Stimulated activated CD8-positive, alpha-beta memory T cell treated with anti-CD3 and anti-CD28 coated beads, Interleukin-7, amount 100 ng/mL, for 1 hour (primary cell): ENCODE data around the gene MORN3.
"Not testable (repeated sequence)": the region's sequence is repeated elsewhere in the genome, so short reads cannot be mapped to it uniquely, and the experiment has no call there.

Experiments used
- DNase-seq, 2 donors: peaks; one replicate each; pipeline ENCODE4 v3.0.0-alpha.2; 2020; ENCODE audit warnings: low read depth in 2 of 2

The MORN3 gene

DNA sequence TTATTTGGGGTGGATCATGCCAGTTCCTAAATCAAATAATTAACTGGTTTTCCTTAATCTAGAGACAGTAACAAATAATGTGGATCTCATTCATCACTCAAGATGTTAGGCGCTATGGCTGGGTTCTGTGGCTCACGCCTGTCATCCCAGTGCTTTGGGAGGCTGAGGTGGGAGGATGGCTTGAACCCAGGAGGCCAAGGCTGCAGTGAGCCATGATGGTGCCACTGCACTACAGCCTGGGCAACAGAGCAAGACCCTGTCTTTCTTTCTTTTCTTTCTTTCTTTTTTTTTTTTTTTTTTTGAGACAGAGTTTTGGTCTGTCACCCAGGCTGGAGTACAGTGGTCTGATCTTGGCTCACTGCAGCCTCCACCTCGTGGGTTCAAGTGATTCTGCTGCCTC is 23.3 kb upstream of the MORN3 start:
- DNase-seq = not testable (repeated sequence)

DNA sequence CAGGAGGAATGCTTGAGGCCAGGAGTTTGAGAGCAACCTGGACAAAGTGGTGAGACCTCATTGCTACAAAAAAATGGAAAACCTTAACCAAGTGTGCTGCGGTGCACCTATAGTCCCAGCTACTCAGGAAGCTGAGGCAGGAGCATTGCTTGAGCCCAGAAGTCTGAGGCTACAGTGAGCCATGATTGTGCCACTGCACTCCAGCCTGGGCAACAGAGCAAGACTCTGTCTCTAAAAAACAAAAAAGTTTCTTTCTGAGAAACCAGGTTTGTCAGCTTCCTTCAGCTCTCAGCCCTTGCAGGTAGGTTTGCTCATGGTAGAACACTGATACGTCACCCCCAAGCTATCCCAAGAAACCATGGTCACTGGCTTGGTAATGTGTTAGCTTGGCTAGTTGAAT is 20.0 kb upstream of the MORN3 start:
- no peak for DNase-seq

DNA sequence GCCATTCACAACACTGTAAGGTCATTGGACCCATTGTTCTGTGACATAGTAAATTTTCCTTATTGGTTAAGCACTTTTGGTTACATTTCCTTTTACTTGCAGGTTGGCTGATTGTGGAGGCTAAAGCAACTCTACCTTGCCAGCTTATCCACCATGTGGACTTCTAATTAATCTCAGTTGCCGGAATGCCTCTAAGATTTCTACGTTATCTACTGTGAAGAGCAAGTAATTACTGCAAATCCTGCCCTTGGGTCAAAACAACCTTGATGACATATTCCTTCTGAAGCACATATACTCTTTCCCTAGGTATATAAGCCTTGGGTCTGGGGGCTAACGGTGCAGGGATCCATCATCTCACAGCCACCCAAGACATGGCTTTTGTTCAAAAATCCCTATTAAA is 19.5 kb upstream of the MORN3 start:
- no peak for DNase-seq

DNA sequence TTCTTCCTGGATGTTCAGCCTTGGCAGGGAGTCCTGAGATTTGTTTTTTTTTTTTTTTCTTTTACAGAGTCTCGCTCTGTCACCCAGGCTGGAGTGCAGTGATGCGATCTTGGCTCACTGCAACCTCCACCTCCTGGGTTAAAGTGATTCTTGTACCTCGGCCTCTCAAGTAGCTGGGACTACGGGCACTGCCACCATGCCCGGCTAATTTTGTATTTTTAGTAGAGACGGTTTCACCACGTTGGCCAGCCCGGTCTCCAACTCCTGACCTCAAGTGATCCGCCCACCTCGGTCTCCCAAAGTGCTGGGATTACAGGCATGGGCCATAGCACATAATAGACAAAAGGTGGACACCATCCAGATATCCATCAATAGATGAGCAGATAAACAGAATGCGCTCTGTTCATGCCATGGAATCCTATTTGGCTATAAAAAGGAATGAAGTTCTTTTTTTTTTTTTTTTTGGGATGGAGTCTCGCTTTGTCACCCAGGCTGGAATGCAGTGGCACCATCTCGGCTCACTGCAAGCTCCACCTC is 10.3 kb upstream of the MORN3 start:
- DNase-seq = not testable (repeated sequence)

DNA sequence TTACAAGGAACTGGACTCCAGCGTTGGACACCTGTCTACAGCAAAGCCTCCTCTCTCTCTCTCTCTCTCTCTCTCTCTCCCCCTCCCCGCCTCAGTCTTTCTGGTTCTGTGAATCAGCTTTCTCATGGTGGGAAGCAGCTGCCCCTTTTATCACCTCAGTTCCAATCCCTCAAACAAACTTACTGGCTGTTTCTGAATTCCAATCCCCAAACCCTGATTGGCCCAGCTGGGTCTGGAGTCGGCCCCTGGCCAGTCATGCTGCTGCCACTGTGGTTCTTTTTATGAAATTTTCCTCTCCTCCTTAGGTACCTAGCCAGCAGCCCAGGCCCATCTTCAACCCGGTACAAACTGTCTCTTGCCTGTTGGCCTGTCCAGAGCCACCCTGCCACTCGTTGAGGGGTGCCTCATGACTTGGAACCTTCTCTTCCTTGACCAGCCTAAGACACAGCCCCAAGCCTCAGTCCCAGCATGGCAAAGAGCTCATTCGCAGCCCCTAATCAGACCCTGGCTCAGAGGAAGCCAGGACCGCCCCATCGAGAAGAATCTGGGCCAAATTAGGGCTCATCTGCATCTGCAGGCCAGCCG is 9.4 kb upstream of the MORN3 start:
- DNase-seq = no peak

DNA sequence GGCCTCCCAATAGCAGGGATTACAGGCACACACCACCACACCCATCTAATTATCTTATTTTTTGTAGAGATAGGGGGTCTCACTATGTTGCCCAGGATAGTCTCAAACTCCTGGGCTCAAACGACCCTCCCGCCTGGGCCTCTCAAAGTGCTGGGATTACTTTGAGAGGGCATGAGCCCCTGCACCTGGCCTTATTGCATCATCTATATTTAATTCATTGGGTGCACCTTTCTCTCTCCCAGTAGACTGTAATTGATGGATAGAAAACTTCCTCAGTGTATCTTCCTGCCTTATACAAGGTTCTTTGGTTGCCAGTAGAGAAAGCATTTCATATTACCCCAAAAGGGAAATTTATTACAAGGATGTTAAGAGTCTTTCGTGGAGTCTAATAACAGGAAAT is 8.9 kb upstream of the MORN3 start:
- no peak for DNase-seq

DNA sequence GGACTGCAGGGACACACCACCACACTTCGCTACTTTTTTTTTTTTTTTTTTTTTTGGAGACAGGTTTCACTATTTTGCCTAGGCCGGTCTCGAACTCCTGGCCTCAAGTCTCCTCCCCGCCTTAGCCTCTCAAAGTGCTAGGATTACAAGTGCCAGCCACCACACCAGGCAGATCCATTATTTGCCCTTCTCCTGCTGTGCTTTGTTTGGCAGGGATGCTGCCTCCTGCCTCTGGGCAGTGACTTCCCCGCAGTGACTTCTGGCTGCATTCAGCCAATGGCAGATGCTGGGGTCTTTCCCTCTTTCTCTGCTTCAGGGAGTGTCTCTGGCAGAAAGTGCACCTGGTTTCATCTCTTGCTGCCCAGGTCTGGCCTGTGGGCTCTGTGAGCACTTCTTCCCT is 6.7 kb upstream of the MORN3 start:
- no peak for DNase-seq

DNA sequence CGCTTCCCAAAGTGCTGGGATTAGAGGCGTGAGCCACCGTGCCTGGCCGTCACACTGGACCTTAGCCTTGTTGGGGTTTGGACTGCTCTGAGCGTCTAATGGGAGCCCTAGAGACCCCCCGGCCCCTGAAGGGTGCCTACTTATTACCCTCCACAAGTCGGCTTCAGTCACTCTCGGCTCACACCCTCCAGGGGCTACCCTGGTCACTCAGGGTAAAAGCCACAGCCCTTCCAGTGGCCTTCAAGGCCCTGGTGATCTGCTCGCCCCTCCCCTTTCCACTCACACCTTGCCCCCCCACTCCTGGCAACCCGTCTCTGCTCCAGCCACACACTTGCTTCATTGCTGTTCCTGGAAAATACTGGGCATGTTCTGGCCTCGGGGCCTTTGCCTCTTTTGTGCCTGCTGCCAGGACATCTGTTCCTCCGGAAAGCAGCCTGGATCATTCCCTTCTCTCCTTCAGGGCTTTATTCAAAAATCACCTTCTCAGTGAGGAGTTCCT is 3.6 kb upstream of the MORN3 start:
- no peak for DNase-seq

DNA sequence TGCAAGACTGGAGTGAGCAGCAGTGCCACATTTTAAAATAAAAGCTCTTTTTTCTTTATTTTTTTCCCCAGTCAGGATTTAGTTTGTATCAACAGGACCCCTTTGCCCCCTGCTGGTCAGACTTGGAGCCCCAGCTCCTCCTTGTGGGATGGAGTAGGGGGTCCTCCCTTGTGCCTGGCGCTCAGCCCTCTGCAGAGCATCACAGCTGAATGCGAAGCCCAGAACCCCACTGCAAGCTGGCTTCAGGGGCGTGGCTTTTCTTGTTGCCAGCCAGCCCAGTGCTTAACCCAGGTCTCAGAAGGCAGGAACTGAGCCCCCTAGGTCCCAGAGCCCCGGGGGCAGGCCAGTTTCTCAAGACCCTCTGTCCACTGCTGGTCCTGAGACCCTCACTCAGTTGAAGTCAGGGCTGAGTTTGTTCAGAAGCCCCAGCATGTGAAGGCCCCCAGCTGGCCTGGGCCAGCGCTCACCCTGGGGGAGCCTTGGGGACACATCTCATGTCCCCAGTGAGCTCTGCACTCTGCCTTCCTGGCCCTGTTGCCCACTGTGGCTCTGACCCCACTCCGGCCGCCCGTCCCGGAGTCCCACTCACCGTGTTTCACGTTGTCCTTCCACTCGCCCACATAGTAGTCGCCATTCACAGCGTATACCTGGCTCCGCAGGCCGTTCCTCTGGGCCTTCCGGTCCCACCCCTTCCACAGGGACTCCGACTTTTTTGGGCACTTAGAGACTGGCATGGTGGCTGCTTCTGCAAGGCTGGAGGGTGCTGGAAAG is 519 bp downstream of the MORN3 start:
- peak in 1 of 2 donors; percentile 42 for DNase-seq

DNA sequence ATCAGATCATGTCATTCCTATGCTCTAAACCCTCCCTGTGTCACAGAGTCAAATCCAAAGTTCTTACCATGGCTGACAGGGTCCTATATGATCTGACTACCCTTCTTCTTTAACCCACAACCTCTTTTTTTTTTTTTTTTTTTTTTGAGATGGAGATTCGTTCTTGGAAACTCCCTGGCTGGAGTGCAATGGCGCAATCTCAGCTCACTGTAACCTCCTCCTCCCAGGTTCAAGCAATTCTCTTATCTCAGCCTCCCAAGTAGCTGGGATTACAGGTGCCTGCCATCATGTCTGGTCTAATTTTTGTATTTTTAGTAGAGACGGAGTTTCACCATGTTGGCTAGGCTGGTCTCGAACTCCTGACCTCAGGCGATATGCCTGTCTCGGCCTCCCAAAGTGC is 2.6 kb downstream of the MORN3 start:
- DNase-seq = not testable (repeated sequence)

DNA sequence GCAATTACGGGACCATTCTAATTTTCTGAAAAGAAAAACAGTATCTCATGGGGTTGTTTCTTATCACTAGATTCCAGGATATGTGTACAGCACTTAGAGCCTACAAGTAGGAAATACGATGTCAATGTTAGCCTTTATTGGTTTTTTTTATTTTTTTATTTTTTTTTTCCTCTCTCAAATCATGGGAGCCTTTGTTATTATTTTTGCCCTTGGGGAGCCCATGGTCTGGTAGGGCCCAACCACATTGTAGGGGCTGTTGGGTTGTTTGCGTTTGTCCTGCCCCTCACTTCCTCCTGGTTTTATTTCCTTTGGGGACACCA is 5.9 kb downstream of the MORN3 start:
- no peak for DNase-seq

DNA sequence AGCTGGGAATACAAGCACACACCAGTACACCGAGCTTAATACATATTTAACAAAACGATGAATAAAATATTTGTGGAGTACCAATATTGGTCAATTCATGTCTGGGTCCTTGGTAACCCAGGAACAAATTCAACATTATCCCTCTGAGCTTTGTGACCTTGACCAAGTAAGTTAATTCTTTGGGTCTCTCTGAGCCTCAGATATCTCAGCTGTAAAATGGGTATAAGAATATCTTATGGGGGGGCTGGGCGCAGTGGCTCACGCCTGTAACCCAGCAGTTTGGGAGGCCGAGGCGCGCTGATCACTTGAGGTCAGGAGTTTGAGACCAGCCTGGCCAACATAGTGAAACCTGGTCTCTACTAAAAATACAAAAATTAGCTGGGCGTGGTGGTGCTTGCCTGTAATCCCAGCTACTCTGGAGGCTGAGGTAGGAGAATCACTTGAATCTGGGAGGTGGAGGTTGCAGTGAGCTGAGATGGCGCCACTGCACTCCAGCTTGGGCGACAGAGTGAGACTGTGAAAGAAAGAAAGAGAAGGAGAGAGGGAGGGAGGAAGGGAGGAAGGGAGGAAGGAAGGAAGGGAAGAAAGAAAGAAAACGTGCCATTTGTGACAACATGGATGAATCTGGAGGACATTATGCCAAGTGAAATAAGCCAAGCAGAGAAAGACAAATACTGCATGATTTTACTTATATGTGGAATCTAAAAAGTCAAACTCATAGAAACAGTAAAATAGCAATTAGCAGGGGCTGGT is 7.9 kb downstream of the MORN3 start:
- DNase-seq = not testable (repeated sequence)

DNA sequence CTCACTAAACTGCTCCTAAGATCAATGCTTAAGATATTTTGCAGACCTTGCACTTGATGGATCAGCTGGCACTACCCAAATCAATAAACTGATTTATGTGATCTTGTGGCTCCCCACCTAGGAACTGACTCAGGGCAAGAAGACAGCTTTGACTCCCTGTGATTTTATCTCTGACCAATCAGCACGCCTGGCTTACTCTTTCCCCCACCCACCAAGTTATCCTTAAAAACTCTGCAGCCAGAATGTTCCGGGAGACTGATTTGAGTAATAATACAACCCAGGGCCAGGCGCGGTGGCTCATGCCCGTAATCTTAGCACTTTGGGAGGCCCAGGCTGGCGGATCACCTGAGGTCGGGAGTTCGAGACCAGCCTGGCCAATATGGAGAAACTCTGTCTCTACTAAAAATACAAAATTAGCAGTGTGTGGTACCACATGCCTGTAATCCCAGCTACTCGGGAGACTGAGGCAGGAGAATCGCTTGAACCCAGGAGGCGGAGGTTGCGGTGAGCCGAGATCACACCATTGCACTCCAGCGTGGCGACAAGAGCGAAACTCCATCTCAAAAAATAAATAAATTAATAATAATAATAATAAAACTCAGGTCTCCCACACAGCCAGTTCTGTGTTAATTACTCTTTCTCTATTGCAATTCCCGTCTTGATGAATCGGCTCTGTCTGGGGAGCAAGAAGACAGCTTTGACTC is 12.0 kb downstream of the MORN3 start:
- no peak for DNase-seq

DNA sequence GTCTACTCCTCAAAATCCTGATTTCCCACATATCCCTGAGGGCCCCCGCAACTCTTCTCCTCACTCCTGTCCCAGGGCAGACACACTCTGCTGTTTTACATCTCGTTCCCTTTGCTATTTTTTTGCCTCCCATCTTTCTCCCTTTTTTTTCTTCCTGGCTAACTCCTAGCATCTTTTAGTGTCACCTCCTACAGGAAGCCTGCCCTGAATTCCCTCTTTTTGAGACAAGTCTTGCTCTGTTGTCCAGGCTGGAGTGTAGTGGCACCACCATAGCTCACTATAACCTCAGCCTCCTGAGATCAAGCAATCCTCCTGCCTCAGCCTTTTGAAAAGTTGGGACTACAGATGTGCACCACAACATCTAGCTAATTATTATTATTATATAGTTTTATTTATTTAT is 13.3 kb downstream of the MORN3 start:
- no peak for DNase-seq

DNA sequence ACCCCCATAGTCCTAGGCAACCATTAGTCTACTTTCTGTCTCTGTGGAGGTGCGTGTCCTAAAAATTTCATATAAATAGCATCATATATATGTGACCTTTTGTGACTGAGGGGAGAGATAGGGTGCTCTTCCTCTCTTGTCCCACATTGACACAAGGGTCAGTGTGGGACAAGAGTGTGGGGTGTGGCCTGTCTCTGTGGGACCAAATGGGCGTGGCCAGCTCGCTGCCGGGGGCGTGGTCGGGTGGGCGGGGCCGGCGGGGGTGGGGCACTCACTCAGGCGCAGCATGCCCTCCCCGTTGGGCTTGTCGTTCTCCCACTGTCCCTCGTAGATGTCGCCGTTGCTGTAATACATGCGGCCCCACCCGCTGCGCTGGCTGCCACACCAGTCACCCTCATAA is 15.5 kb downstream of the MORN3 start:
- no peak for DNase-seq

DNA sequence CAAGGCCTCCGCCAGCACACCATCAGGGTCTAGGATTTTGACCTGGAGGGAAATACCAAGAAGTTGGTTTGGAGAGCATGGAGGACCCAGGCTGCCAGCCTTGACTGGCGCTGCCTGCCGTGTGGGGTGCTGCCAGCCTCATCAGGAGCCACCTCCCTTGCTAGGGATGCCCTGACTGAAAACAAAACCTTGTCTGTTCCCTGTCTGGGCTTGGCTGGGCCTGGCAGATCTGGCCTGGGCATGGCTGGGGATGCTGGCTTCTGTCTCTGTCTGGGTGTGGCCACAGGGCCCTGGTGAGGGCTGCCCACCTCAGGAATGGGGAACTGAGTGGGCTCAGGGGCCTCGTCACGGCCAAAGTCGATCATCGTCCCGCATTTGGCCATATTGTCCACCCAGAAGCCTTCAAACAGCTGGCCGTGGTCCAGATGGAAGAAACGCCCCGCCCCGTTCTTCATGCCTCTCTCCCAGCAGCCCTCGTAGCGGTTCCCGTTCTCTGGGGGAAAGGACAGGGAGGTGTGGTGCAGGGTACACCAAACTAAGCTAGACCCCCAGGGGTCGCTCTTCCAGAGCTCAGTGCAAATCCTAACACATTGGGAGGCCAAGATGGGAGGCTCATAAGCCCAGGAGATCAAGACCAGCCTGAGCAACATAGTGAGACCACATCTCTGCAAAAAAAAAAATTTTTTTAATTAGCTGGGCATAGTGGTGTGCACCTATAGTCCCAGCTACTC is 16.5 kb downstream of the MORN3 start:
- DNase-seq = no peak

DNA sequence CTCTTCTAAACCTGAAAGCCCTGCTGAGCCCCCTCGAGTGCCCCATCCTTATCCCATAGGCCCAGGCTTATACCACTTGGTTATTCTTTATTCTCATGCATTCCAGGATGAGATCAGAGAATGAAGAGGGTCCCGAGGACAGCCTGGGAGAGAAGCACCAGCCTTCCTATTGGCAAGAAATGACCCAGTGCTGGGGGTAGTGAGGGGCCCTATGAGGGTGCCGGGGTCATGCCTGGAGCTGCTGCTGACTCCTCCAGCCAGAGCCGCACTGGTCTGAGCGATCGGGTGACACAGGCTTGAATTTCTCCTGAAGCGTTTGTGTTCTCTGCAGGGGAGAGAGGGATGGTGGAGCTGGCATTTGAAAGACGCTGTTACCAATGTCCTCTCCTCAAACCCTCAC is 18.1 kb downstream of the MORN3 start:
- DNase-seq = no peak

DNA sequence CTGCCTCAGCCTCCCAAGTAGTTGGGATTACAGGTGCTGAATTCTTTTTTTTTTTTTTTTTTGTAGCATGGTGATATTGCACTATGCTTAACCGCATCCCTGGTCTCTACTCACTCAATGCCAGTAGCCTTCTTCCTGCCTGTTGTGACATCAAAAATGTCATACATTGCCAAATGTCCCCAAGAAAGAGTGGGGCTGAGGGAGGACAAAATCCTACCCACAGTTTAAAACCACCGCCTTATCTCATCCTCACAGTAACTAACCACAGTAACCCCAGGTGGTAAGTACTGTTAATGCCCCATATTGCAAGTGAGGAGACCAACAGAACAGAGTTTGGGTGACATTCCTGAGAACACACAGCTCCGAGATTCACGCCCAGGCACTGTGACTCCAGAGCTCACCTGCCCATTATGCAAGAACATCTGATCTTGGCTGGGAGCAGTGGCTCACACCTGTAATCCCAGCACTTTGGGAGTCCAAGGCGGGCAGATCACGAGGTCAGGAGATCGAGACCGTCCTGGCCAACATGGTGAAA is 19.6 kb downstream of the MORN3 start:
- DNase-seq = no peak

DNA sequence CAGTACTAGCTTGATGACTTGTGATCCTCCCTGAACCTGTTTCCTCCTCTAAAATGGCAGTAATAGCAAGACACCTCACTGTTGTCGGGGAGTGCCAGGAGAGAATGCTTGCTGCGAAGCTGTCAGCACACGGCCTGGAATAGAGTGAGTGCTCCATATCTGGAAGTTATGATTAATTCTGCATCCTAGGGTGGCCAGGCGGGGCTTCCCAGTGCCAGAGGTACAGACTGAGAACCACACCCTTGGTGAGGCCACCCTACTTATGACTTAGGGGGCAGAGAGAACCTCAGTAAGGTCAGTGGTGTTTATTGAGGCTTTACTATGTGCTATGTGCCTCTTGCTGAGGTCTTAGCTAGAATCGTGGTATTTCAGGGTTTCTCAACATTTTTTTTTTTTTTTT is 20.1 kb downstream of the MORN3 start:
- no peak for DNase-seq

DNA sequence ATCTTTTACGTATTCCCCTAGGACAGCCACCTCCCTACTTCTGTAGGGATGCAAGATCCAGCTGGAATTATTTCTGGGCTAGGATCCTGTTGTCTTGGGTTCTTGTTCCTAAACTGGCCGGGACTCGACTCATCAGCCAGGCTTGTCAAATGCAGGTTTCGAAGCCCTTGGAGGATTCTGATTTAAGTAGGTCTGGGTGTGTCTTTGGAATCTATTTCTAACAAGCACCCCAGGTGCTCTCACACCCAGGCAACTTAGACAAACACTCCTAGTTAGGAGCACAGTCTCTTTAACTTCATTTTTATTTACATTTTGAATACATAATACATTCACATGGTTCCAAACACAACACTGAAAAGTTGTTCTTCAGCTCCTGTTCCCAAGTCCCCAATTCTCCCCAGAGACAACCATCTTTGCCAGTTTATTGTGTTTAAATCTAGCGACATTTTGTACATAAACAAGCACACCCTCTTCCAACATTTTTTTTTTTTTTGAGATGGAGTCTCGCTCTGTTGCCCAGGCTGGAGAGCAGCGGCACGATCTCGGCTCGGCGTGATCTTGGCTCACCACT is 20.9 kb downstream of the MORN3 start:
- no peak for DNase-seq

DNA sequence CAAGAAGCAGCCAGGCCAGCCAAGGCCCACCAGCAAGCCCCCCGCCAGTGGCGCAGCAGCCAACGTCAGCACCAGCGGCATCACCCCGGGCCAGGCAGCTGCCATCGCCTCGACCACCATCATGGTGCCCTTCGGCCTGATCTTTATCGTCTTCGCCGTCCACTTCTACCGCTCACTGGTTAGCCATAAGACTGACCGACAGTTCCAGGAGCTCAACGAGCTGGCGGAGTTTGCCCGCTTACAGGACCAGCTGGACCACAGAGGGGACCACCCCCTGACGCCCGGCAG is 28.2 kb downstream of the MORN3 start:
- DNase-seq = no peak
